Activated CD4-positive, alpha-beta T cell treated with anti-CD3 and anti-CD28 coated beads, Interleukin-2, amount 10 ng/mL, durations not matched to agents 24 days and 14 days (primary cell): ENCODE measurements around the gene PDSS1. TPM values are rescaled to one million over a fixed set of nuclear protein-coding genes. Genes with fewer than 3 reads are reported as not detected.

Source experiments
- DNase-seq: peaks from one replicate; pipeline ENCODE4 v3.0.0; 2022
- H3K27ac Mint-ChIP-seq: one replicate; pipeline ENCODE4 v1.8.0; 2022; ENCODE audit warnings: mild to moderate bottlenecking, mixed read lengths
- H3K27me3 Mint-ChIP-seq: one replicate; pipeline ENCODE4 v1.8.0; 2022; ENCODE audit warnings: mixed read lengths
- H3K36me3 Mint-ChIP-seq: one replicate; pipeline ENCODE4 v1.8.0; 2022; ENCODE audit warnings: low read depth, mild to moderate bottlenecking, mixed read lengths
- H3K4me1 Mint-ChIP-seq: one replicate; pipeline ENCODE4 v1.8.0; 2021; ENCODE audit warnings: mixed read lengths
- H3K4me3 Mint-ChIP-seq: one replicate; pipeline ENCODE4 v1.8.0; 2022; ENCODE audit warnings: mild to moderate bottlenecking, moderate library complexity, mixed read lengths
- H3K9me3 Mint-ChIP-seq: one replicate; pipeline ENCODE4 v1.8.0; 2021; ENCODE audit warnings: mixed read lengths
- intact Hi-C: fragments of 100-400 bp; cut with micrococcal nuclease; formaldehyde crosslinking; loops from one replicate; pipeline ENCODE4 v1.15.1; 2023
- total RNA-seq: library from RNA; stranded (reverse); gene quantifications from 2 replicates; pipeline ENCODE4 v1.2.3, GENCODE V29; 2022

The PDSS1 gene
- total RNA-seq, 1 donor from 2014 or later: 39.0 TPM

GRCh38 chr10:26711324-26711723 is 13.8 kb downstream of the PDSS1 start:
- H3K4me1 Mint-ChIP-seq: peaks cover 2% of the 10 kb centered on the region
- no peaks in the 10 kb centered on the region for H3K27me3 Mint-ChIP-seq
- H3K27ac Mint-ChIP-seq: no peak overlapping the region
- H3K36me3 Mint-ChIP-seq: peaks cover 48% of the 10 kb centered on the region
- no peak overlapping the region for H3K4me3 Mint-ChIP-seq
- intact Hi-C loops: no loop called here
- no peak for DNase-seq
- H3K9me3 Mint-ChIP-seq: no peaks in the 10 kb centered on the region

GRCh38 chr10:26714415-26715136 is 17.1 kb downstream of the PDSS1 start:
- H3K27me3 Mint-ChIP-seq: no peaks in the 10 kb centered on the region
- no peak overlapping the region for H3K4me3 Mint-ChIP-seq
- peak; percentile 33 for DNase-seq
- H3K27ac Mint-ChIP-seq: no peak overlapping the region
- no peaks in the 10 kb centered on the region for H3K9me3 Mint-ChIP-seq
- peaks cover 1% of the 10 kb centered on the region for H3K4me1 Mint-ChIP-seq
- H3K36me3 Mint-ChIP-seq: peaks cover 38% of the 10 kb centered on the region
- intact Hi-C loops: no loop called here

- H3K4me3 Mint-ChIP-seq: no peak overlapping the region
- H3K27me3 Mint-ChIP-seq: no peaks in the 10 kb centered on the region
- peaks cover 42% of the 10 kb centered on the region for H3K36me3 Mint-ChIP-seq
- no peaks in the 10 kb centered on the region for H3K9me3 Mint-ChIP-seq
- H3K4me1 Mint-ChIP-seq: peaks cover 3% of the 10 kb centered on the region
- intact Hi-C loops: no loop called here
- no peak for DNase-seq
- H3K27ac Mint-ChIP-seq: no peak overlapping the region
These were observed 17.6 kb downstream of the PDSS1 start for GRCh38 chr10:26715137-26715487.

GRCh38 chr10:26717476-26717875 is 20.0 kb downstream of the PDSS1 start:
- peaks cover 51% of the 10 kb centered on the region for H3K36me3 Mint-ChIP-seq

GRCh38 chr10:26721561-26721960 is 24.1 kb downstream of the PDSS1 start:
- Mint-ChIP-seq H3K4me3 (peak overlapping the region; percentile 19), H3K9me3 (no peaks in the 10 kb centered on the region), H3K27ac (peak overlapping the region; percentile 82), H3K4me1 (peaks cover 13% of the 10 kb centered on the region), H3K27me3 (no peaks in the 10 kb centered on the region), H3K36me3 (peaks cover 48% of the 10 kb centered on the region)
- intact Hi-C loops: loop anchor here (10.0 kb wide), 1 partner anchor 387 kb away; no protein-coding TSS in a partner anchor
- DNase-seq: peak; percentile 82

More at GRCh38 chr10:26717476-26717875, 20.0 kb downstream of the PDSS1 start:
- peak; percentile 35 for DNase-seq
- Mint-ChIP-seq H3K27me3 (no peaks in the 10 kb centered on the region), H3K4me1 (peaks cover 10% of the 10 kb centered on the region), H3K9me3 (no peaks in the 10 kb centered on the region), H3K4me3 (no peak overlapping the region), H3K27ac (no peak overlapping the region)
- intact Hi-C loops: no loop called here

- DNase-seq: peak; percentile 51
- peaks cover 16% of the 10 kb centered on the region for H3K4me1 Mint-ChIP-seq
- H3K36me3 Mint-ChIP-seq: peaks cover 51% of the 10 kb centered on the region
- H3K4me3 Mint-ChIP-seq: no peak overlapping the region
- no peaks in the 10 kb centered on the region for H3K9me3 Mint-ChIP-seq
- peak overlapping the region; percentile 34 for H3K27ac Mint-ChIP-seq
- intact Hi-C loops: loop anchor here (10.0 kb wide), 1 partner anchor 388 kb away; no protein-coding TSS in a partner anchor
- no peaks in the 10 kb centered on the region for H3K27me3 Mint-ChIP-seq
These were observed 25.5 kb downstream of the PDSS1 start for GRCh38 chr10:26723016-26723415.

GRCh38 chr10:26725837-26726727 is 28.6 kb downstream of the PDSS1 start:
- peaks cover 41% of the 10 kb centered on the region for H3K36me3 Mint-ChIP-seq
- H3K27ac Mint-ChIP-seq: no peak overlapping the region
- no peak overlapping the region for H3K4me3 Mint-ChIP-seq
- peak; percentile 80 for DNase-seq
- intact Hi-C loops: loop anchor here (1.0 to 10.0 kb wide), 2 partner anchors 156 to 391 kb away; no protein-coding TSS in a partner anchor
- no peaks in the 10 kb centered on the region for H3K27me3 Mint-ChIP-seq
- no peaks in the 10 kb centered on the region for H3K9me3 Mint-ChIP-seq
- peaks cover 14% of the 10 kb centered on the region for H3K4me1 Mint-ChIP-seq

- no peak for DNase-seq
- Mint-ChIP-seq H3K4me3 (no peak overlapping the region), H3K36me3 (peaks cover 41% of the 10 kb centered on the region), H3K9me3 (no peaks in the 10 kb centered on the region), H3K4me1 (peaks cover 7% of the 10 kb centered on the region), H3K27me3 (no peaks in the 10 kb centered on the region), H3K27ac (no peak overlapping the region)
- intact Hi-C loops: loop anchor here (10.0 kb wide), 1 partner anchor 392 kb away; no protein-coding TSS in a partner anchor
These were observed 29.5 kb downstream of the PDSS1 start for GRCh38 chr10:26727005-26727404.

- Mint-ChIP-seq H3K4me1 (peaks cover 7% of the 10 kb centered on the region), H3K27me3 (no peaks in the 10 kb centered on the region), H3K36me3 (peaks cover 44% of the 10 kb centered on the region), H3K4me3 (no peak overlapping the region), H3K9me3 (no peaks in the 10 kb centered on the region), H3K27ac (no peak overlapping the region)
- intact Hi-C loops: loop anchor here (10.0 kb wide), 1 partner anchor 394 kb away; no protein-coding TSS in a partner anchor
- DNase-seq: peak; percentile 48
These were observed 31.5 kb downstream of the PDSS1 start for GRCh38 chr10:26728957-26729356.

- DNase-seq: no peak
- H3K27ac Mint-ChIP-seq: no peak overlapping the region
- H3K4me1 Mint-ChIP-seq: peaks cover 7% of the 10 kb centered on the region
- no peaks in the 10 kb centered on the region for H3K9me3 Mint-ChIP-seq
- peaks cover 44% of the 10 kb centered on the region for H3K36me3 Mint-ChIP-seq
- H3K4me3 Mint-ChIP-seq: no peak overlapping the region
- intact Hi-C loops: loop anchor here (10.0 kb wide), 1 partner anchor 395 kb away; no protein-coding TSS in a partner anchor
- no peaks in the 10 kb centered on the region for H3K27me3 Mint-ChIP-seq
These were observed 31.9 kb downstream of the PDSS1 start for GRCh38 chr10:26729395-26729794.

GRCh38 chr10:26730552-26730951 is 33.1 kb downstream of the PDSS1 start:
- peak overlapping the region; percentile 5 for H3K27ac Mint-ChIP-seq
- peaks cover 7% of the 10 kb centered on the region for H3K4me1 Mint-ChIP-seq
- H3K27me3 Mint-ChIP-seq: no peaks in the 10 kb centered on the region
- peak; percentile 28 for DNase-seq
- H3K36me3 Mint-ChIP-seq: peaks cover 51% of the 10 kb centered on the region
- H3K4me3 Mint-ChIP-seq: no peak overlapping the region
- intact Hi-C loops: no loop called here
- no peaks in the 10 kb centered on the region for H3K9me3 Mint-ChIP-seq

- Mint-ChIP-seq H3K4me1 (peaks cover 20% of the 10 kb centered on the region), H3K36me3 (peaks cover 70% of the 10 kb centered on the region), H3K4me3 (no peak overlapping the region), H3K9me3 (no peaks in the 10 kb centered on the region), H3K27ac (no peak overlapping the region), H3K27me3 (no peaks in the 10 kb centered on the region)
- no peak for DNase-seq
- intact Hi-C loops: no loop called here
These were observed 36.5 kb downstream of the PDSS1 start for GRCh38 chr10:26733750-26734568.

GRCh38 chr10:26735435-26735834 is 37.9 kb downstream of the PDSS1 start:
- Mint-ChIP-seq H3K4me3 (no peak overlapping the region), H3K27me3 (no peaks in the 10 kb centered on the region), H3K27ac (peak overlapping the region; percentile 46), H3K9me3 (no peaks in the 10 kb centered on the region), H3K4me1 (peaks cover 31% of the 10 kb centered on the region), H3K36me3 (peaks cover 74% of the 10 kb centered on the region)
- no peak for DNase-seq
- intact Hi-C loops: loop anchor here (5.0 kb wide), 3 partner anchors 47 to 367 kb away; partner anchors contain the start of gene ANKRD26
